ENCODE data around the gene NXN.
"Not testable (repeated sequence)": the region's sequence is repeated elsewhere in the genome, so short reads cannot be mapped to it uniquely, and the experiment has no call there.

Gene NXN

DNA sequence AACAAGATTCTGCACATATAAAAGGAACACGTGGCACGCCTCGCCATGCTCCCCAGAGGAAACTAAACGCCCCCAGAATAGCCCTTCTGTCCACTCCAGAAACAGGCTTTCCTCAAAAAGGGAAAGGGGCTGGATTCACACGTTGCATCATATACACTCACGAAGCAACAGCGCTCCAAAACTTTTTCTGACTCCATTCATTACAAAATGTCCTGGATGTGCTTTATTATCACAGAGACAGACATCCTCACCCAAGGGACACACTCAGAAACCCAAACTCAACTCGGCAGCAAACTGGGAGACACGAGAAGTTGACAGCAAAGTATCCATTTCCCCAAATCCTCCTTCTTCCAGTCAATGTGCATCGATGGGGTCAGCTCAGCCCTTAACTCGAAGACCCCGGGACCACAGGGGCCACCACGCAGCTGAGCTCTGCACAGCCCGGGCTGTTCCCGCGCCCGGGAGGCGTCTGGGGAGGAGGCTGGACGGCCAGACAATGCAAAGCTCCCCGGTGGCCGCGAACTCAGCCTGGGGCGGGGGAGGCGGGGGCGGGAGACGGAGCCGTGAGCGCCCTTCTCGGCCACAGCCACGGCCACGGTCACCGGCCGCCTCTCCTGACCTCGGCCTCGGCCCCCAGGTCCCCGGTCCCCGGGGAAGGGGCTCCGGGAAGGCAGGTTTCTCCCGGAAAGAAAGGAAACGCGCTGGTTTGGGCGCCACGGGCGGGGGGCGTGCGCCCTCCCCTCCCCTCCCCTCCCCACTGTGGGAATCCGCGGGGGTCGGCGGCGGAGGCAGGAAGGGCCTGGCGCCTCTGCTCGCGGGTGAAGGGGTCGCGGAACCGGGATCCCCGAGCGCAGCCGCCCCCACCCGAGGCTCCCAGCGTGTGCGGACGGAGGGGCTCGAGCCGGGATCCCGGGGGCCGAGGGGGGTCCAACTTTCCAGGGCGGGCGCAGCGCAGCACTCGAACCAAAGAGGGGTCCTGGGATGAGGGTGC is 1.2 kb downstream of the NXN start:
- no peak for DNase-seq

- DNase-seq: no peak
Measured at GRCh38 chr17:977166-977565, 2.4 kb downstream of the NXN start.

- no peak for DNase-seq
Measured at GRCh38 chr17:976312-976711, 3.3 kb downstream of the NXN start.

GRCh38 chr17:975371-975915 is 4.1 kb downstream of the NXN start:
- no peak for DNase-seq

GRCh38 chr17:974778-975177 is 4.8 kb downstream of the NXN start:
- not testable (repeated sequence) for DNase-seq

- DNase-seq: no peak
Measured at GRCh38 chr17:973053-973452, 6.5 kb downstream of the NXN start.

DNA sequence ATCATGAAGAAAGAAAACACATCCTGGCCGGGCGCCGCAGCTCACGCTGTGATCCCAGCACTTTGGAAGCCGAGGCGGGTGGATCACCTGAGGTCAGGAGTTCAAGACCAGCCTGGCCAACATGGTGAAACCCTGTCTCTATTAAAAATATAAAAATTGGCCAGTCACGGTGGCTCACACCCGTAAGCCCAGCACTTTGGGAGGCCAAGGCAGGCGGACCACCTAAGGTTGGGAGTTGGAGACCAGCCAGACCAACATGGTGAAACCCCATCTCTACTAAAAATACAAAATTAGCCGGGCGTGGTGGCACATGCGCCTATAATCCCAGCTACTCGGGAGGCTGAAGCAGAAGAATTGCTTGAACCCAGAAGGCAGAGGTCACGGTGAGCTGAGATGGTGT is 7.7 kb downstream of the NXN start:
- DNase-seq: not testable (repeated sequence)

DNA sequence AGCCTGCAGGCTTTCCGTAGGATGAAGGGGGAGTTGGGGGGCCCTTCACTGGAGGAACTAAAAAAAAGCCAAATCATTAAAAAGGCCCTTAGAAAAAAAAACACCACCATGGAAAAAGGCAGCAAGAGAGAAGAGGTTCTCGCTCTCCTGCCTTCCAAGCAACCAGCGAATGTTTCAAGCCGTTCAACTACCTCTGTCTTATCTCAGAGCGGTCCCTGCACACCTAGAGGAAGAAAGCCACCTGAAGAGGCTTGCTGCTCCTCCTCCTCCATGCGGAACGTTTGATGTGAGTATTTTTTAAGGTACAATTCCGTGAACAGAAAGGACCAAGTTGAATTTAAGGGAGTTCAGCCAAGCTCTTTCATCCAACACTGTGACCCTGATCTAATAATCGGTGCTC is 9.2 kb downstream of the NXN start:
- no peak for DNase-seq

GRCh38 chr17:969811-970355 is 9.7 kb downstream of the NXN start:
- DNase-seq: no peak

DNA sequence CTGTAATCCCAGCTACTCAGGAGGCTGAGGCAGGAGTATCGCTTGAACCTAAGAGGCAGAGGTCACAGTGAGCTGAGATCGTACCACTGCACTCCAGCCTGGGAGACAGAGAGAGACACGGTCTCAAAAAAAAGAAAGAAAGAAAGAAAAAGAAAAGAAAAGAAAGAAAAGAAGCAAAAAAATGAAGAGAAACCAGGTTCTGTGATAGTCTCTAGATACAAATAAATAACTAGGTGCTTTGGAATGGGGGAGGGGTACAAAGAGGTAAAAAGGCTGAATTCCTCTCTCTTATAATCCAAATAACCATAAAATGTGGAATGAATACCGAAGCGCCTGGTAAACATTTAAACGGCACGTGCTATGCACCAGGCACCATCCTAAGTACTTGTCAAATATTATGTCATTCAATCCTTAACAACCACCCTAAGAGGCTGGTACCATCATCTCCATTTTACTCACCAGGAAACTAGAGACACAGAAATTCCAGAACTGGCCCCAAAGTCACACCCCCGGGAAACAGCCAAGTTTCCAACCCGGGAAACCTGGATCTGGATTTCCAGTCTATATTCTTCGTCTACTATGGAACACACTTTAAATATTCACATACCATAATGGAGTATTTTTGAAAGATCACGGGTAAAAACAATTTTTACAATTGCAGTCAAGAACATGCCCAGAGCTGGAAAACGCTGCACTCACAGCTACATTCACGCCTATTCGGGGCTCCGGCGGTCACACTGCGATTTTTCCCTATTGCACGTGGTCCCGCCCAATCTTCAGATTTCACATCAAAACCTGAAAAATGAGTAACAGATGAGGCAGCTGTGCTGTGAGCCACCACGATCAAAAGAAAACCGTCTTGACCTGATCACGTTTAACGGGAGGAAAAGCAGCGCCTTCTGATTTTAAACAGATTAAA is 10.5 kb downstream of the NXN start:
- no peak for DNase-seq

GRCh38 chr17:967122-967521 is 12.5 kb downstream of the NXN start:
- DNase-seq: no peak

DNA sequence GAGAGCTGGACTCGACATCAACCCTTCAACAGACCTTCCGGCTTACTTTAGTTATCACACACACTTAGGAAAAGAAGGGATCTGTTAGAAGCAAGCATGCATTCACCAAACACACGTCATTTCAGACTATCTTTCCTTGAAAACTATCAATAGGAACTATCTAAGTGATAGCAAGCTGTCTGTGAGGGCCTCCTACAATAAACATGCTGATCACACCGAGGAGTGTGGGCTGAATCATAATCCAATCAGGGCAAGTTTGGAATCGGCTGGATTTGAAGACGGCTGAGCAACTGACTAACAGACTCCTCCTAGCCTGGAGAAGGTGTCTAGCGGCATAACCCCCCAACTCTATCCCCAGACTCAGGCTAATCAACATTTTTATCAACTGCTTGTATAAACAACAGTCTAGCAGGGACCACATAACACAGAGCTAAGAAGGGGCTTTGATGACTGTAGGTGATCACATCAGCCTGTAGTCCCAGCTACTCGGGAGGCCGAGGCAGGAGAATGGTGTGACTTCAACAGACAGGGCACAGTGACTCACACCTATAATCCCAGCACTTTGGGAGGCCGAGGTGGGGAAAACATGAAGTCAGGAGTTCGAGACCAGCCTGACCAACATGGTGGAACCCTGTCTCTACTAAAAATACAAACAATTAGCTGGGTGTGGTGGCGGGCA is 14.1 kb downstream of the NXN start:
- no peak for DNase-seq

- no peak for DNase-seq
Measured at GRCh38 chr17:964876-965275, 14.7 kb downstream of the NXN start.

GRCh38 chr17:962670-963069 is 16.9 kb downstream of the NXN start:
- DNase-seq: no peak

DNA sequence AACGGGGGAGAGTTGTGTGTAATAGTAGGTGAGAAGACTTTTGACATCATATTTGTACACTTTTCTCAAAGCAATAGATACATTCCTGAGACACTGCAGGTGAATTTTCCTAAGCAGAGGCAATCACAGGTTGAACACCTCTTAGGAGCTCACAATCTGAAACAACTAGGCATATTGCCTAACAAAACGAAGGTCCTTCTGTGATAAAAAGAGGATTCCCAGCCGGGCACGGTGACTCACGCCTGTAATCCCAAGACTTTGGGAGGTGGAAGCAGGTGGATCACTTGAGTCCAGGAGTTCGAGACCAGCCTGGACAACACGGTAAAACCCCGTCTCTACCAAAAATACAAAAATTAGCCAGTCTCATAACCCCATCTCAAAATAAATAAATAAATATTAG is 17.4 kb downstream of the NXN start:
- DNase-seq: no peak

- DNase-seq: no peak
Measured at GRCh38 chr17:958712-959451, 20.7 kb downstream of the NXN start.

- DNase-seq: no peak
Measured at GRCh38 chr17:957856-958421, 21.6 kb downstream of the NXN start.

DNA sequence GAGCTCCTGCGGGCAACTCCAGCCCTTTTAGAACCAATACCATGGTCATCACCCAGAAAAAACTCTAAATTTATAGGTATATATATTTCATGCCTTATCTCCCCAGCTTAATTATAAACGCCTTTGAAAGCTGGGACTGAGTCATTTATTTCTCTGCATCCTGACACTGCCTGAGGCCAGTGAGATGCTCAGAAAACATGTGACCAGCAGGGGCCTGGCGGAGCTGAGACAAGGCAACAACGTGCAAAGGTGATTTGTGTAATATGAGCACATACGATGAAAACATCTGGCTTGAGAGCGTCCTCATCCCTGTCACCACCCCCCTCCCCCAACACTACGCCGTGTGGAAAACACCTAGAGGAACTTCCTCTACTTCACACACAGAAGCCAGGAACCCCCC is 22.7 kb downstream of the NXN start:
- DNase-seq: no peak

- no peak for DNase-seq
Measured at GRCh38 chr17:954431-955164, 25.0 kb downstream of the NXN start.

- no peak for DNase-seq
Measured at GRCh38 chr17:953767-954166, 25.8 kb downstream of the NXN start.

DNA sequence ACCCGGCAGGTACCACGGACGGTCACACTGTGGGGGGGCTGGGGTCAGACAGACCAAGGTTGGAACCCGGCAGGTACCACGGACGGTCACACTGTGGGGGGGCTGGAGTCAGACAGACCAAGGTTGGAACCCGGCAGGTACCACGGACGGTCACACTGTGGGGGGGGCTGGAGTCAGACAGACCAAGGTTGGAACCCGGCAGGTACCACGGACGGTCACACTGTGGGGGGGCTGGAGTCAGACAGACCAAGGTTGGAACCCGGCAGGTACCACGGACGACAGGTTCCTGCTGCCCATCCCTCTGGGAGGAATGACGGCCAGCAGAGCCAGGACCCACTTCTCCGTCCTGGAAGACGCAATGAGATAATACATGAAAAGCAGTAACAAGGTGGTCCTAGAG is 27.0 kb downstream of the NXN start:
- not testable (repeated sequence) for DNase-seq
